WERI-Rb-1 (cell line): ENCODE results near the gene CPOX.

Experiments
- DNase-seq: peaks from one replicate; pipeline ENCODE4 v3.0.0-alpha.2; 2020
- H3K27ac ChIP-seq: fragments of 250-450 bp; sonication (Bioruptor Pico); 2 replicates; pipeline ENCODE4 v1.5.1; 2020; ENCODE audit warnings: mild to moderate bottlenecking, moderate library complexity
- H3K27me3 ChIP-seq: fragments of 250-450 bp; sonication (Bioruptor Pico); 2 replicates; pipeline ENCODE4 v1.5.1; 2021; ENCODE audit warnings: mild to moderate bottlenecking, low read depth, moderate library complexity; ENCODE audit not compliant: insufficient read depth, severe bottlenecking
- H3K36me3 ChIP-seq: fragments of 250-450 bp; sonication (Bioruptor Pico); 2 replicates; pipeline ENCODE4 v1.5.1; 2020; ENCODE audit warnings: mild to moderate bottlenecking, moderate library complexity
- H3K4me3 ChIP-seq: 2 replicates; pipeline ENCODE4 v1.5.1; 2011; ENCODE audit warnings: low read depth, mild to moderate bottlenecking, control low read depth, low read length
- H3K9me3 ChIP-seq: fragments of 250-450 bp; sonication (Bioruptor Pico); 2 replicates; pipeline ENCODE4 v1.5.1; 2021; ENCODE audit warnings: mild to moderate bottlenecking, moderate library complexity; ENCODE audit not compliant: severe bottlenecking
- TF ChIP-seq, protein P1 (sequence below): IDR thresholded peaks from 2 replicates; pipeline ENCODE4 v1.5.1; 2011; ENCODE audit warnings: low read depth, mild to moderate bottlenecking, control low read depth, inconsistent platforms, low read length

Gene CPOX

DNA sequence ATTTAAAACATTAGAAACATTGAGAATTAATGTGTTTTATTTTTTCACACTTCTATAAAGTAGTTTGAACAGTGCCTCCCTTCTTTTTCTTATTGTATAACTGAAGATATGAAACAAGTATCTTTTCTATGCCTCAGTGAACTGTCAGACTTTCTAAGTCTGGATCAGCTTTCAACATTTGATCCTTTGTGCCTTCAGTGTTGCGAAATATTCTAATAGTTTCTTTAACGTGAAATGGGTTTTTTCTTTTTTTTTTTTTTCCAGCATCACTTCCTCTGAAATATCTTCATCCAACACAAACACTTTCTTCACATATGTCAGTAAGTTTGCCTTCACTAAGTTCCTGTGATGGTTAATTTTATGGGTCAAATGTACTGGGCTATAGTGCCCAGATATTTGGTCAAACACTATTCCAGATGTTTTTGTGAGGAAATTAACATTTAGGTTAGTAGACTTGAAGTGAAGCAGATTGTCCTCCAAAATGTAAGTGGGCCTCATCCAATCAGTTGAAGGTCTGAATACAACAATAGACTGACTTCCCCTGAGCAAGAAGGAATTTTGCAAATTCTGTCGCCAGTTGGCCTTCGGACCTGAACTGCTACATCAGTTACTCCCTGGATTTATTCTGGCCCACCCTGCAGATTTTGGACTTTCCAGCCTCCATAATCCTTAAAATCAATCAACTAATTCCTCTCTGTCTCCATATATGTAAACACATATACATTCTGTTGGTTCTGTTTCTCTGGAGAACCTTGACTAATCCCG, 6.4 kb upstream of the CPOX start:
- Histone ChIP-seq H3K27me3 (no peaks in the 10 kb centered on the region), H3K4me3 (no peak overlapping the region), H3K27ac (no peak overlapping the region), H3K36me3 (no peaks in the 10 kb centered on the region), H3K9me3 (no peaks in the 10 kb centered on the region)
- DNase-seq: no peak
- TF ChIP-seq, protein P1, sequence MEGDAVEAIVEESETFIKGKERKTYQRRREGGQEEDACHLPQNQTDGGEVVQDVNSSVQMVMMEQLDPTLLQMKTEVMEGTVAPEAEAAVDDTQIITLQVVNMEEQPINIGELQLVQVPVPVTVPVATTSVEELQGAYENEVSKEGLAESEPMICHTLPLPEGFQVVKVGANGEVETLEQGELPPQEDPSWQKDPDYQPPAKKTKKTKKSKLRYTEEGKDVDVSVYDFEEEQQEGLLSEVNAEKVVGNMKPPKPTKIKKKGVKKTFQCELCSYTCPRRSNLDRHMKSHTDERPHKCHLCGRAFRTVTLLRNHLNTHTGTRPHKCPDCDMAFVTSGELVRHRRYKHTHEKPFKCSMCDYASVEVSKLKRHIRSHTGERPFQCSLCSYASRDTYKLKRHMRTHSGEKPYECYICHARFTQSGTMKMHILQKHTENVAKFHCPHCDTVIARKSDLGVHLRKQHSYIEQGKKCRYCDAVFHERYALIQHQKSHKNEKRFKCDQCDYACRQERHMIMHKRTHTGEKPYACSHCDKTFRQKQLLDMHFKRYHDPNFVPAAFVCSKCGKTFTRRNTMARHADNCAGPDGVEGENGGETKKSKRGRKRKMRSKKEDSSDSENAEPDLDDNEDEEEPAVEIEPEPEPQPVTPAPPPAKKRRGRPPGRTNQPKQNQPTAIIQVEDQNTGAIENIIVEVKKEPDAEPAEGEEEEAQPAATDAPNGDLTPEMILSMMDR: no peak

- Histone ChIP-seq H3K27ac (no peak overlapping the region), H3K27me3 (no peaks in the 10 kb centered on the region), H3K9me3 (no peaks in the 10 kb centered on the region), H3K36me3 (no peaks in the 10 kb centered on the region), H3K4me3 (no peak overlapping the region)
- no peak for DNase-seq
- TF ChIP-seq, protein P1: no peak
Measured at GRCh38 chr3:98598492-98598891, 5.1 kb upstream of the CPOX start.

DNA sequence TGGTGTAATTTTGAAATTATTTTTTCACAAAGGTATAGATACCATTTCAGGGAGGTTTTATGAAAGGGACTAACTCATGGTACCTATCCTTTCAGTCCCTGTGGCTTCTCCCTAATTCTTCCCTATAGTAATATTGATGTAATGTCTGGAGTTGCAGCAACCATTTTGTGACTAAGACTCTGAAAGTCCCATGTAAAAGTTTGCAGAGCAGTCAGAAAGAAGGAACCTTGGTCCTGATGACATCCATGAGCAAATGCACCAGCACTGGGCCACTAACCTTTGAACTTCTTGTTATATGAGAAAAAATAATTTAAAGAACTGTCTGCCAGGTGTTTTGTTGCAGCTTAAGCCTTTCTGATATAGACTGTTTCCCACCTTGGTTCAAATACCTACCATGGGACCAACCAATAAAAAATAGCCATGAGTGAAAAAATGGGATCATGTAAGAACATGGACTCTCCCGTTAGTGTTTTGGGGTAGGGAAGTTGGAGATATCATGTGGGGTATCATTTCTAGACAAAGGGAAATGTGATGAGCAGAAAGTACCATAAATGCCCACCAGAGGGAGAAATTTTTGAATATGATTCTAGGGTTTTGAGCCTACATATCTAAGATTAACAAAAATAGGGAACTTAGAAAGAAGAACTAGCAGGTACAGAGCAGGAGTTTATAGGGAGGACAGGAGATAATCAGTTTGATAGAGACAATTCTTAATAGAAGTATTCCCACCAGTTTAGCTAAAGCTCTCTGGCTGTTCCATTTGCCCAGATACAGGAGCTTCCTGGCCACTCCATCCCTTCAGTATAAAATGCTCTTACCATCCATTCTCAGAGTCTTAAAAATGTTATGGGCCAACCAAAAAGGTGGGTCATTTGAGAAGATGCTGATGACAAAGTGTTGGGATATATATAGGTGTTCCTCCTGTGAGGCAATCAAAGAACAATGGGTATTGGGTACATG, 3.4 kb upstream of the CPOX start:
- Histone ChIP-seq H3K36me3 (no peaks in the 10 kb centered on the region), H3K27me3 (no peaks in the 10 kb centered on the region), H3K4me3 (no peak overlapping the region), H3K9me3 (no peaks in the 10 kb centered on the region), H3K27ac (no peak overlapping the region)
- TF ChIP-seq, protein P1: peak; percentile 26; the same call in 1 of the 2 replicates
- no peak for DNase-seq

DNA sequence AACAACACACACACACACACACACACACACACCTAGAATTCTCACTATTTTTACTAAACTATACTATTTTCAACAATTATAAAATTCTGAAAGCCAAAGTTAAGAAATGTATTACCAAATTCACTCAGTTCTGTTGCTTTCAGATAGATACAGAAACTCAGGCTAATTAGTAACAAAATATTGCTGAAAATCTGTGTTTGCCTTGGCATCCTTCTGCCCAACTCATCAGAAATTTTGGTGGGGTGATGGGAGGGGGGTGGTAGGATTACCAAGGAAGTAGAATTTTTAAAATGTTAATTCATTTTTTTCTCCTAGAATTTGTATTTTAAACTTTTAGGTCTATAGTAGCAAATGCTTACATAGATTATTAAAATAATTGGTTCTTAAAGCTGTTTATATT, 2.7 kb upstream of the CPOX start:
- no peak overlapping the region for H3K27ac ChIP-seq
- H3K36me3 ChIP-seq: peaks cover under 1% of the 10 kb centered on the region
- TF ChIP-seq, protein P1: no peak
- H3K4me3 ChIP-seq: no peak overlapping the region
- DNase-seq: no peak
- no peaks in the 10 kb centered on the region for H3K9me3 ChIP-seq
- no peaks in the 10 kb centered on the region for H3K27me3 ChIP-seq

DNA sequence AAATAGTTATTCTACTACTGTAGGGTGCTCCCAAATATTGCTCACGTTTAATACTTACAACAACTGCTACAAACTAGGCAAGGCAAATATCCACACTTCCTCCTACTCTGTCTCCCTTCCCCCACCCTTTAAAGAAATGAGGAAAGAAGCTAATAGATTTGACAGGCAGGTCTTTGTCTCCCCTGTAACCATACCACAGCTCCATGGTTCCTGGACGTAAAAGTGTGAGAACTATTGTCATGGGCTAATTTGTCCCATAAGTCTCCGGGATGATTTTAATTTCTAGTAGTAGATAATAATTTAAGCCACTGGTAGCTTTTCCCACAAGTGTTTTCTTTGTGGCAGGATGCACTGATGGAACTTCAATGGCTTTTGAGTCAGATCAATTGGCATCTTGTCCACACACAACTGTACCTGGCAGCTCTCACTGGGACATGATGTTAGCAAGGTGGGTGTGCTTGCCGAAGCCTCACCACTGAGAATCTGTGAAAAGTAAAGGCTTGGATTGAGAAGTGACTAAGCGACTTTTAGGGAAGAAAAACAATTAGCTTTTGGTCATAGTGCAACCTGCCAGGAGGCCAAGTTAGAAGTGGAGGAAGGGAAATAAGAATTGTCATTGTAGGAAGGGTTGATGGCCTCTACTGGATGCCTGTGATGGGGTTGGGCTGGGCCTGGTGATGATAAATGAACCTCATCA, 1.4 kb upstream of the CPOX start:
- Histone ChIP-seq H3K9me3 (no peaks in the 10 kb centered on the region), H3K27me3 (no peaks in the 10 kb centered on the region), H3K4me3 (no peak overlapping the region), H3K36me3 (peaks cover 14% of the 10 kb centered on the region), H3K27ac (no peak overlapping the region)
- no peak for DNase-seq
- TF ChIP-seq, protein P1: no peak
